ENCODE results near the gene PLIN3.
"Not testable (repeated sequence)": the region's sequence is repeated elsewhere in the genome, so short reads cannot be mapped to it uniquely, and the experiment has no call there.

PLIN3 gene

DNA sequence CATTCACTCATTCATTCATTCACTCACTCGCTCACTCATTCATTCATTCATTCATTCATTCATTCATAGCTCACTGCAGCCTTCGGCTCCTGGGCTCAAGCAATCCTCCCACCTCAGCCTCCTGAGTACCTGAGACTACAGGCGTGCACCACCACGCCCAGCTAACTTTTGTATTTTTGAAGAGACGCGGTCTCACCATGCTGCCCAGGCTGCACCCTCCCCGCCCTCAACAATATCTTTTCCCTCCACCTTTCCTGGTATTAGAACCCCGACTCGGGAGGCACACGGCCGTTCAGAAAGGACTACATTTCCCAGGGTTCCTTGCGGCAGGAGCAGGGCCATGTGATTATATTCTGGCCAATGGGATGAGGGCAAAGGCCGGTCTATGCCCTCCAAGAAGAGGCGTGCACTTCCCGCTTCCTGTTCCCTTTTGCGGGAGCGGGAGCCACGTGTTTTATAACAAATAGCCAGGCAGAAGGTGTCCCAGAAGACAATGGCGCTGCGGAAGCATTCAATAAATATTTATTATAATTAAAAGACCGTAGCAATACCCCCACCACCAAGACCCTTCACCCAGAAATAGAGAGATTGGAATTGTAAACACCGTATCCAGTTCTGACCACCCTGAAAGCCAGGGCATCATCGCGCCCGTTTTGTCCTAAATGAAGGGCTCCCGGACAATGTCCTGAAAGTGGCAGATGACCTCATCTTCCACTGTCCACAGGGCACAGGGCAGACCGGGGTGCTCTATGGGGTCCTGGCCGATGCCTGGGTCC, 51.9 kb downstream of the PLIN3 start:
- Mint-ChIP-seq H3K4me3 (peak overlapping the region; percentile 82), H3K9me3 (ENCODE audit: low read depth) (no peaks in the 10 kb centered on the region), H3K4me1 (ENCODE audit: low read depth) (peaks cover 9% of the 10 kb centered on the region), H3K27ac (peak overlapping the region; percentile 81), H3K27me3 (no peaks in the 10 kb centered on the region), H3K36me3 (no peaks in the 10 kb centered on the region)

DNA sequence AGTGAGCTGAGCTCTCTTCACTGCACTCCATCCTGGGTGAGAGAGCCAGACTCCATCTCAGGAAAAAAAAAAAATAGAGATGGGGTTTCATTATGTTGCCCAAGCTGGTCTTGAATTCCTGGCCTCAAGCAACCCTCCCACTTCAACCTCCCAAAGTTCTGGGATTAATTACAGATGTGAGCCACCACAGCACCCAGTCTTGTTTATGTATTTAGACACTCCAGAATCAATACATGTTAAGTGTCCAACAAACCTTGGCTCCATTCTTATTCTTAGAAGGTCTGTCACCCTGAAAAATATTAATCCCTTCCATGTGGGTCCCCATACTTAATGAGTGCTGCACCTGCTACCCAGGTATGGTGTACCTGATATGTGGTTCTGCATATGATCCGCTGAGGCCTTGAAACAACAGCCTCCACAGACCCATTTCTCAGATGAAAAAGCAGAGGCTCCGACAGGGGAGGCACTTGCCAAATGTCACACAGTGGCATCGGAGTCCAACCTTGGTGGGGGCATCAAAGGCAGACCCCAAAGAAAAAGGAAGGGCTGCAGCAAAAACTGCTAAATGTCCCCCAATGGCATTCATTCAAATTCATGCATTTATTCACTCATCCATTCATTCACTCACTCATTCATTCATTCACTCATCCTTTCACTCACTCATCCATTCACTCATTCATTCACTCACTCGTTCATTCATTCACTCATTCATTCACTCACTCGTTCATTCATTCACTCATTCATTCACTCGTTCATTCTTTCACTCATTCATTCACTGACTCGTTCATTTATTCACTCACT, 52.6 kb downstream of the PLIN3 start:
- Mint-ChIP-seq H3K9me3 (ENCODE audit: low read depth) (no peaks in the 10 kb centered on the region), H3K27ac (peak overlapping the region; percentile 81), H3K4me3 (peak overlapping the region; percentile 82), H3K36me3 (no peaks in the 10 kb centered on the region), H3K4me1 (ENCODE audit: low read depth) (peaks cover 9% of the 10 kb centered on the region), H3K27me3 (no peaks in the 10 kb centered on the region)

DNA sequence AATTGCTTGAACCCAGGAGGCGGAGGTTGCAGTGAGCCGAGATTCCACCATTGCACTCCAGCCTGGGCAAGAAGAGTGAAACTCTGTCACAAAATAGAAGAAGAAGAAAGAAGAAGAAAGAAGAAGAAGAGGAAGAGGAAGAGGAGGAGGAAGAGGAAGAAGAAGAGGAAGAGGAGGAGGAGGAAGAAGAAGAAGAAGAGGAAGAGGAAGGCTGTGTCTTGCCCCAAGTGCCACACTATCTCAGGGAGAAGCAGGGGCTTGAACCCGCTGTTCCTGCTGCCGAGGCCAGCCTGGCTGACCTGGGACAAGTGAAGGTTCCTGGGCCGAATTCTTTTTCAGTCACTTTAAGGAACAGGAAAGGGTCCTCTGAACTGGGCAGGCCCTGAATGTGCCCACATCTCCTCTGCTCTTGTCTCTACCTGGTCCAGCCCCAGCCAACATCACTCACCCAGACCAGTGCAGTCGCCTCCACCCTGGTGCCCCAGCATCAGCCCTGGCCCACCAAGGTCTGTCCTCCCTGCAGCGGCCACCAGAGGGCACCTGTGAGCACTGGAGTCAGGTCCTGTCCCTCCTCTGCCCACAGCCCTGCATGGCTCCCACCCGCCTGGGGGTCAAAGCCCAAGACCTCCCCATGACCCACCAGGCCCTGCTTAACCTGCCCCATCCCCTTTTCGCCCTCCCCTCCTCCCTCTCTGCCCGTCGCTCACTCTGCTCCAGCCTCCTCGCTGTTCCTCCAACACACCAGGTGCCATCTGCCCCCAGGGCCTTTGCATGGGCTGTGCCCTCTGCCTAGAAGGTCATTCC, 55.9 kb downstream of the PLIN3 start:
- Mint-ChIP-seq H3K27ac (no peak overlapping the region), H3K4me3 (no peak overlapping the region), H3K4me1 (ENCODE audit: low read depth) (peaks cover 9% of the 10 kb centered on the region), H3K9me3 (ENCODE audit: low read depth) (no peaks in the 10 kb centered on the region), H3K27me3 (no peaks in the 10 kb centered on the region), H3K36me3 (no peaks in the 10 kb centered on the region)

DNA sequence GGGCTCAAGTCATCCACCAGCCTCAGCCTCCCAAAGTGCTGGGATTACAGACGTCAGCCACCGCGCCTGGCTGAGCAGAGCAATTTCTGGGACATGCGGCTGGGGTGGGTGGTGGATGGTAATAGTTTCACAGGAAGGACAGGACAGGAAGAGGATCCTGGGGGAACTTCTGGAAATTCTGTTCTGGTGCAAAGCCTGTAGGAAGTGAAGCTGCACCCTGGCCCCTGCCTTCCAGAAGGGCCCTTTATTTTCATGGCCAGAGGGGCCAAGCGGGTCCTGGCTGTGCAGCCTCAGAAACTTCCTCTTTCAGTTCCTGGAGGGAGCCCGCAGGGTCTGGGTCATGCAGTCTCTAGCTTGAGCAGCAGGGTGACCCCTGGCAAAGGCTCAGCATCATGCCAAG, 60.3 kb downstream of the PLIN3 start:
- no peak overlapping the region for H3K4me3 Mint-ChIP-seq
- H3K27me3 Mint-ChIP-seq = no peaks in the 10 kb centered on the region
- peaks cover 2% of the 10 kb centered on the region for H3K4me1 Mint-ChIP-seq (ENCODE audit: low read depth)
- no peaks in the 10 kb centered on the region for H3K36me3 Mint-ChIP-seq
- no peaks in the 10 kb centered on the region for H3K9me3 Mint-ChIP-seq (ENCODE audit: low read depth)
- H3K27ac Mint-ChIP-seq = no peak overlapping the region

DNA sequence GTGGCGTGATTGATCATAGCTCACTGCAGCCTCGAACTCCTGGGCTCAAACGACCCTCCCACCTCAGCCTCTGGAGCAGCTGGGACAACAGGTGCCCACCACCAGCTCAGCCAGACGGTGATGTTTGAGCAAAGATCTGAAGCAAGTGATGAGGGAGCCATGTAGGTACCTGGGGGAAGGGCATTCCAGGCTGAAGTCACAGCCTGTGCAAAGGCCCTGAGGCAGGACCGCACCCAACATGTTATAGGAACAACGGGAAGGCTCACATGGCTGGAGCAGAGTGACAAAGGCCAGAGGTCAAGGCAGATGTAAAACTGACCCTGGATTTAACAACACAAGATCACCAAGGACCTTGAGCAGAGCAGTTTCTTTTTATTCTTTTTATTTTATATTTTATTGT, 61.1 kb downstream of the PLIN3 start:
- no peak overlapping the region for H3K27ac Mint-ChIP-seq
- H3K4me1 Mint-ChIP-seq (ENCODE audit: low read depth) = no peaks in the 10 kb centered on the region
- no peaks in the 10 kb centered on the region for H3K9me3 Mint-ChIP-seq (ENCODE audit: low read depth)
- no peaks in the 10 kb centered on the region for H3K27me3 Mint-ChIP-seq
- no peak overlapping the region for H3K4me3 Mint-ChIP-seq
- no peaks in the 10 kb centered on the region for H3K36me3 Mint-ChIP-seq

DNA sequence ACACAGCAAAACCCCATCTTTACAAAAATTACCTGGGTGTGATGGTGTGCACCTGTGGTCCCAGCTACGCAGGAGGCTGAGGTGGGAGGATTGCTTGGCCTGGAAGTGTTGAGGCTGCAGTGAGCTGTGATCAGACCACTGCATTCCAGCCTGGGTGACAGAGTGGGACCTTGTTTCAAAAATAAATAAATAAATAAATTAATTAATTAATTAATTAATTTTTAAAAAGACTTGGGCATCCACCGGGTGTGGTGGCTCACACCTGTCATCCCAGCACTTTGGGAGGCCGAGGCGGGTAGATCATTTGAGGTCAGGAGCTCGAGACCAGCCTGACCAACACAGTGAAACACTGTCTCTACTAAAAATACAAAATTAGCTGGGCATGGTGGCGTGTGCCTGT, 62.3 kb downstream of the PLIN3 start:
- H3K36me3 Mint-ChIP-seq; H3K9me3 Mint-ChIP-seq (ENCODE audit: low read depth); H3K27me3 Mint-ChIP-seq; H3K4me1 Mint-ChIP-seq (ENCODE audit: low read depth); H3K4me3 Mint-ChIP-seq; H3K27ac Mint-ChIP-seq: not testable (repeated sequence)

DNA sequence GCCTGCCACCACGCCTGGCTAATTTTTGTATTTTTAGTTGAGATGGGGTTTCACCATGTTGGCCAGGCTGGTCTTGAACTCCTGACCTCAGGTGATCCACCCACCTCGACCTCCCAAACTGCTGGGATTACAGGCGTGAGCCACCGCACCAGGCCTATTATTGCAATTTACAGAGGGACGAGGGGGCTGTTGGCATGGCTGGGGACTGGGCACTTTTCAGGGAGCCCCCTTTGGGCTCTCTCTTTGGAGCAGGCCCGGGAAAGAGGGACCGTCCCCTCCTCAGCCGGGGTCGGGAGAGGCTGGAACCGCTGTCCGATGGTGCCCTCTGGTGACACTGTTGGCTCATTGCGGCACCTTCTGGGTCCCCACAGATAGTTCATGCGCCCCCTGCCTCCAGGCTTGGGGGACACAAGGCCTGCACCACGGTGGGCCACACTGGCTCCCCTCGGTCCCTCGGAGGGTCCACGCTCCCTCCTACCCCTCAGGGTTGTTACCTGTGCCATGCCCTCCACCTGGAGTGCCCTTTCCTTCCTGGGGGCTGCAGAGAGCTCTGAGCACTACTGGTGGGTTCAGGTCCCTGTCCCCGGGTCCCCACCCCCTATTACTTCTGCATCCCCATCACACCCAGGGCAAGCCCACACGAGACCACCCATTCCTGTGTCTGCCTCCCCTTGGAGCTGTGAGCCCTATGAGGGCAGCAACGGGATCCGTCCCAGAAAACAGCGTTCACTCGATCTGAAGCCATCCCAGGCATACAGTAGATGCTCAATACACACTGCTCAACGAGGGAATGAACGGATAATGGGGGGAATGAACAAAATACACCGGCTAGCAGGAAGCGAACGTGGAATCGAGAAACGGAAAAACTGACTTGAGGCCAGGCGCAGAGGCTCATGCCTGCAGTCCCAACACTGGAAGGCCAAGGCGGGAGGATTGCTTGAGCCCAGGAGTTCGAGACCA, 63.5 kb downstream of the PLIN3 start:
- no peak overlapping the region for H3K4me3 Mint-ChIP-seq
- no peaks in the 10 kb centered on the region for H3K27me3 Mint-ChIP-seq
- H3K9me3 Mint-ChIP-seq (ENCODE audit: low read depth) = no peaks in the 10 kb centered on the region
- H3K27ac Mint-ChIP-seq = no peak overlapping the region
- no peaks in the 10 kb centered on the region for H3K4me1 Mint-ChIP-seq (ENCODE audit: low read depth)
- H3K36me3 Mint-ChIP-seq = no peaks in the 10 kb centered on the region

DNA sequence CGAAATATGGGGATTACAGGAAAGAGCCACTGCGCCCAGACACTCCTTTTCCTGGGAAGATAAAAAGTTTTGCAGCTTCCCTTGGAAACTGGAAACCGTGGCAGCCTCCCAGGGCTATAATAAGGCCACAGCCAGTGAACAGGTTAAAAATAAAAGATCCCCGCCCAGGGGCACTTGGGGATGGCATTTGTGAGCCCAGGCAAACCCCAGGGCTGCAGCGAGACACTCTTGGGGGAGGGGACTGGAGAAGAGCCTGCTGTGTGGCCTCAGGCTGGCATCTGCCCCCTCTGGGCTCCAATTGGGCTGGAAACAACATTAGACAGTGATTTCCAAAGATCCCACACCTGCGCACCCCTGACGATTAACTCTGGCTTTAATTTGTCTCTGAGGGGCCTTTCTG, 64.8 kb downstream of the PLIN3 start:
- H3K27me3 Mint-ChIP-seq = no peaks in the 10 kb centered on the region
- H3K36me3 Mint-ChIP-seq = no peaks in the 10 kb centered on the region
- H3K9me3 Mint-ChIP-seq (ENCODE audit: low read depth) = no peaks in the 10 kb centered on the region
- no peak overlapping the region for H3K27ac Mint-ChIP-seq
- H3K4me1 Mint-ChIP-seq (ENCODE audit: low read depth) = peaks cover 2% of the 10 kb centered on the region
- H3K4me3 Mint-ChIP-seq = no peak overlapping the region

DNA sequence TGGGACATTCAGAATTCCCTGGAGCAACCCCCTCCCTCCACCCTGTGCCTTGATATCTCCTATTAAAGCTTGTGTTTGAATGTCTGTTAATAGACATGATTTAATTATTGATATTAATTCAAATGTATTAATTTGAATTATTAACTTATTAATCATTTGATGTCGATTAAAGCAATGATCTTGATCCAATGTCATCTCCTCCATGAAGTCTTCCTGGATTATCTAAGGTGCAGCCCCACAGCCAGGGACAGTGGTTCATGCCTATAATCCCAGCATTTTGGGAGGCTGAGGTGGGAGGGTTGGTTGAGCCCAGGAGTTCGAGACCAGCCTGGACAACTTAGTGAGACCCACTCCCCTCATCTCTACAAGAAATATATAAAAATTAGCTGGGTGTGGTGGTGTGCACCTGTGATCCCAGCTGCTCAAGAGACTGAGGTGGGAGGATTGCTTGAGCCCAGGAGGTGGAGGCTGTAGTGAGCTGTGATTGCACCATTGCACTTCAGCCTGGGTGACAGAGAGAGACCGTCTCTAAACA, 66.3 kb downstream of the PLIN3 start:
- H3K9me3 Mint-ChIP-seq (ENCODE audit: low read depth) = no peaks in the 10 kb centered on the region
- H3K36me3 Mint-ChIP-seq = no peaks in the 10 kb centered on the region
- no peaks in the 10 kb centered on the region for H3K27me3 Mint-ChIP-seq
- H3K4me3 Mint-ChIP-seq = no peak overlapping the region
- no peak overlapping the region for H3K27ac Mint-ChIP-seq
- peaks cover 8% of the 10 kb centered on the region for H3K4me1 Mint-ChIP-seq (ENCODE audit: low read depth)

DNA sequence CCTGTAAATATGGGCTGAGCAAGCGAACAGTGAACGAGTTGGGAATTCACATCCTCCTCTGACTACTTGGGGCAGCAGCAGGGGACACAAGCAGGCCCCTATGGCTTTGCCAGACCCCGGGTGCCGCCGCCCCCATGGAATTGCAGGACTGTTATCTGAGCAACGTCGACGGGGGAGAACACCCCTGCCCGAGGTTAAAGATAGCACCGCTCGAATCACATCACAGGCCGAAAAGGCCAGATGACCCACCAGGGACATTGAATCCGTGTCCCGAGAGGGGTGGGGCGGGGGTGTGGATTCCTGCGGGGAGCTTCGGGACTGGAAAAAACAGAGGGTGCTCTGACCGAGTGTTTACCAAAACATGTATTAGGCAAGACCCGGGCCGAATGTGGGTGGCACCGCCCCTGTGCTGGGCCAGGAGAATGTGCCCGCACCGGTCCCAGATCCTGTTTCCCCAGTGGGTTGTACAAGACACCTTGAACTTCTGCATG, 66.8 kb downstream of the PLIN3 start:
- H3K4me1 Mint-ChIP-seq (ENCODE audit: low read depth) = peaks cover 8% of the 10 kb centered on the region
- no peaks in the 10 kb centered on the region for H3K27me3 Mint-ChIP-seq
- no peaks in the 10 kb centered on the region for H3K9me3 Mint-ChIP-seq (ENCODE audit: low read depth)
- H3K27ac Mint-ChIP-seq = no peak overlapping the region
- no peaks in the 10 kb centered on the region for H3K36me3 Mint-ChIP-seq
- no peak overlapping the region for H3K4me3 Mint-ChIP-seq

DNA sequence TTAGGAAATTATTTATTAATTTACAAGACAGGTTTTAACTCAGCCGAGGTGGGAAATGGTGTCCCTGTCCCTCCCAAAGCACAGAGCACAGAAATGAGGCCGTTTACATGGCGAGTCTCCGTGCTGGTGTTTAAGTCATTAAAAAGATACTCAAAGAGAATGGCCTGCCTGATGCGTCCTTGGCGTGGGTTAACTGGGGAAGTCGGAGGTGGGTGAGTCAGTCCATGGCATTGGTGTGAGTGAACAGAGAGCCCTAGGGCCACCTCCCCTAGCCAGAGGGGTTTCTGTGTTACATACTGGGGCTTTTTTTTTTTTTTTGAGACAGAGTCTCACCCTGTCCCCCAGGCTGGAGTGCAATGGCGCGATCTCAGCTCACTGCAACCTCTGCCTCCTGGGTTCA, 72.1 kb downstream of the PLIN3 start:
- Mint-ChIP-seq H3K4me3 (peak overlapping the region; percentile 79), H3K27ac (peak overlapping the region; percentile 61), H3K4me1 (ENCODE audit: low read depth) (peaks cover 33% of the 10 kb centered on the region), H3K9me3 (ENCODE audit: low read depth) (no peaks in the 10 kb centered on the region), H3K36me3 (no peaks in the 10 kb centered on the region), H3K27me3 (no peaks in the 10 kb centered on the region)

DNA sequence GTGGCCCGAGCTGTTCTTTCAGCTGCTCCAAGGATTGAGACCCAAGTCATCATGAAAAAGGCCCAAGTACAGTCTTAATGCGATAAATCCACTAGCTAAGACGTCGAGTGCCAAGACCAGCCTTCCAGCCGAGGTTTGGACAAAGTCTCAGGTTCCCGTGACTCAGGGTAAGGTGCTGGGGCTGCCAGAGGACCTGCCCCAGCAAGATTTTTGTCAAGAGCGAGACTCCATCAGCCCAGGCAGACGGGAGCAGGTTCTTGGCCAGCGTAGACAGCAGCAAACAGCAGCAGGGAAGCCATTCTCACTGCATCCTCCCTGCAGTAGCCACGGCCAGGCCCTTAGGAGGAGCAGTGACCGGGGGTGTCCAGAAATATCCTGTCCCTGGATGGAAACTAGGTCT, 72.5 kb downstream of the PLIN3 start:
- no peaks in the 10 kb centered on the region for H3K27me3 Mint-ChIP-seq
- no peak overlapping the region for H3K27ac Mint-ChIP-seq
- no peaks in the 10 kb centered on the region for H3K36me3 Mint-ChIP-seq

DNA sequence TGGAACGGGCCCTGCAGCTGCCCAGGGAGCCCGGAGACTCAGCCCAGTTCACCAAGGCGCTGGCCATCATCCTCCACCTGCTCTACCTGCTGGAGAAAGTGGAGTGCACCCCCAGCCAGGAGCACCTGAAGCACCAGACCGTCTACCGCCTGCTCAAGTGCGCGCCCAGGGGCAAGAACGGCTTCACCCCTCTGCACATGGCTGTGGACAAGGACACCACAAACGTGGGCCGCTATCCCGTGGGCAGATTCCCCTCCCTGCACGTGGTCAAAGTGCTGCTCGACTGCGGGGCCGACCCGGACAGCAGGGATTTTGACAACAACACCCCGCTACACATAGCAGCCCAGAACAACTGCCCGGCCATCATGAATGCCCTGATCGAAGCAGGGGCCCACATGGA, 74.2 kb downstream of the PLIN3 start:
- H3K36me3 Mint-ChIP-seq; H3K9me3 Mint-ChIP-seq (ENCODE audit: low read depth); H3K27me3 Mint-ChIP-seq: not testable (repeated sequence)
- peak overlapping the region; percentile 16 for H3K27ac Mint-ChIP-seq
- H3K4me3 Mint-ChIP-seq = peak overlapping the region; percentile 89
- peaks cover 30% of the 10 kb centered on the region for H3K4me1 Mint-ChIP-seq (ENCODE audit: low read depth)

More for the DNA sequence above, 72.5 kb downstream of the PLIN3 start:
- peak overlapping the region; percentile 30 for H3K4me3 Mint-ChIP-seq
- H3K9me3 Mint-ChIP-seq (ENCODE audit: low read depth) = no peaks in the 10 kb centered on the region
- peaks cover 33% of the 10 kb centered on the region for H3K4me1 Mint-ChIP-seq (ENCODE audit: low read depth)

DNA sequence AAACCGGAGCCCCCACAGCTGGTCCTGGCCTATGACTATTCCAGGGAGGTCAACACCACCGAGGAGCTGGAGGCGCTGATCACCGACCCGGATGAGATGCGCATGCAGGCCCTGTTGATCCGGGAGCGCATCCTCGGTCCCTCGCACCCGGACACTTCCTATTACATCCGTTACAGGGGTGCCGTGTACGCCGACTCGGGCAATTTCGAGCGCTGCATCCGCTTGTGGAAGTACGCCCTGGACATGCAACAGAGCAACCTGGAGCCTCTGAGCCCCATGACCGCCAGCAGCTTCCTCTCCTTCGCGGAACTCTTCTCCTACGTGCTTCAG, 74.6 kb downstream of the PLIN3 start:
- peak overlapping the region; percentile 82 for H3K27ac Mint-ChIP-seq
- H3K4me3 Mint-ChIP-seq = peak overlapping the region; percentile 89
- H3K36me3 Mint-ChIP-seq; H3K27me3 Mint-ChIP-seq; H3K9me3 Mint-ChIP-seq (ENCODE audit: low read depth): not testable (repeated sequence)
- H3K4me1 Mint-ChIP-seq (ENCODE audit: low read depth) = peaks cover 30% of the 10 kb centered on the region

Data from activated naive CD8-positive, alpha-beta T cell (primary cell).